Testis (tissue), 2 donors: ENCODE data around the gene MOGAT3.

ENCODE experiments used
- POLR2A ChIP-seq: fragments of 450-650 bp; IDR thresholded peaks from one replicate; pipeline ENCODE4 v1.6.1; 2017; ENCODE audit warnings: antibody characterized with exemption, mild to moderate bottlenecking, moderate library complexity
- TF ChIP-seq, protein P1 (sequence below), 3 experiments: fragments of 450-650 bp in 2 of 3; fragments of 200-600 bp in 1 of 3; sonication (generic) in 1 of 3; IDR thresholded peaks; one replicate each; pipeline ENCODE4 v1.5.1; 2016 to 2019; ENCODE audit warnings: antibody characterized with exemption in 3 of 3, mild to moderate bottlenecking in 2 of 3, moderate library complexity in 1 of 3

DNA sequence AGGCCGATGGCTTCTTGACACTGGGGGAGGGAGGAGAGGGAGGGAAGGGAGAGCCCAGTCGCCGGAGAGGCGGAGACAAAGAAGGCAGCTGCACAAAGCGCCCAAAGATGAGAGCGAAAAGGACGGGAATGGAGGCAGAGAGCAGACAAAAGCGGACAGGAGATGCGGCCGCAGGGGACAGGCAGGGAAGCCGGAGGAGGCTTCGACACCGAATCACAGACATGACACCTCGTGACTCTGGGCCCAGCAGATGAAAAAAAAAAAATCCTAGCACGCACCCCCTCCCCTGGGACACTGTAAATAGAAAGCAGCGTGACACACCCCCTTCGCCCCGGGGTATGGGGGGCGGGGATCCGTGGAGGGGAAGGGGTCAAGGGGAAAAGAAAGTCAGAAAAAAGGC lies 21.7 kb downstream of the MOGAT3 start:
- TF ChIP-seq, protein P1, sequence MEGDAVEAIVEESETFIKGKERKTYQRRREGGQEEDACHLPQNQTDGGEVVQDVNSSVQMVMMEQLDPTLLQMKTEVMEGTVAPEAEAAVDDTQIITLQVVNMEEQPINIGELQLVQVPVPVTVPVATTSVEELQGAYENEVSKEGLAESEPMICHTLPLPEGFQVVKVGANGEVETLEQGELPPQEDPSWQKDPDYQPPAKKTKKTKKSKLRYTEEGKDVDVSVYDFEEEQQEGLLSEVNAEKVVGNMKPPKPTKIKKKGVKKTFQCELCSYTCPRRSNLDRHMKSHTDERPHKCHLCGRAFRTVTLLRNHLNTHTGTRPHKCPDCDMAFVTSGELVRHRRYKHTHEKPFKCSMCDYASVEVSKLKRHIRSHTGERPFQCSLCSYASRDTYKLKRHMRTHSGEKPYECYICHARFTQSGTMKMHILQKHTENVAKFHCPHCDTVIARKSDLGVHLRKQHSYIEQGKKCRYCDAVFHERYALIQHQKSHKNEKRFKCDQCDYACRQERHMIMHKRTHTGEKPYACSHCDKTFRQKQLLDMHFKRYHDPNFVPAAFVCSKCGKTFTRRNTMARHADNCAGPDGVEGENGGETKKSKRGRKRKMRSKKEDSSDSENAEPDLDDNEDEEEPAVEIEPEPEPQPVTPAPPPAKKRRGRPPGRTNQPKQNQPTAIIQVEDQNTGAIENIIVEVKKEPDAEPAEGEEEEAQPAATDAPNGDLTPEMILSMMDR (IDR thresholded peaks at IDR 0.05), result no peak
- no peak for TF ChIP-seq POLR2A
